ENCODE measurements around the gene MED27. TPM values are rescaled to one million over a fixed set of nuclear protein-coding genes. Genes with fewer than 3 reads are reported as not detected.

MED27 gene
- total RNA-seq, 4 donors from 2014 or later = 12.9 to 21.8 (median 20.0) TPM

DNA sequence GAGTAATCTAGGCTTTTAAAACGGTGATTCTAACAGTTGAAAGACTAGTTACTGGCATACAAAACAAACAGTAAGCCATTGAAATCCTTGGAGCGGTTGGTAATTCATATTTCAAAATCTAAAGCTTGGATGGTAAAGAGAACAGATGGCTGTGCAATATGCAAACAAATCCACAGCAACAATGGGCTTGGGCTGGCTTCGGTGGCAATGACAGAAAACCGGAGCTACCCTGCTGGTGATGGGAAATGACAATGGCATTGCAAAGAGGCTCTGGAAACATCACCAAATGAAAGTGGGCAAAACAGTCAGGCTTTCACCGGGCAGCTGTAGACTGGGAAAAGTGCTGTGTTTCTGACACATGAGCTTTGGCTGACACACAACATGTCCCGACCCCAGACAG lies 42.2 kb downstream of the MED27 start:
- Histone ChIP-seq H3K36me3 (no peaks in the 10 kb centered on the region), H3K9me3 (no peaks in the 10 kb centered on the region), H3K27me3 (no peaks in the 10 kb centered on the region), H3K4me3 (no peak overlapping the region), H3K4me1 (peaks cover 0 to 6% (median 4%) of the 10 kb centered on the region in 4 donors), H3K27ac (replicated peaks in 1 of 4) (no peak overlapping the region)
- intact Hi-C loops (cut with DNase I) = no loop called here
- 85% methylated on average over 6 of the region's 6 CpGs for WGBS
- no peak for DNase-seq (ENCODE audit: extremely low spot score)
- TF ChIP-seq POLR2AphosphoS5 (IDR thresholded peaks at IDR 0.05) (no peak), POLR2A (IDR thresholded peaks at IDR 0.05; ENCODE audit: low read depth) (no peak), EP300 (IDR thresholded peaks at IDR 0.05) (no peak)
- TF ChIP-seq, protein P1, sequence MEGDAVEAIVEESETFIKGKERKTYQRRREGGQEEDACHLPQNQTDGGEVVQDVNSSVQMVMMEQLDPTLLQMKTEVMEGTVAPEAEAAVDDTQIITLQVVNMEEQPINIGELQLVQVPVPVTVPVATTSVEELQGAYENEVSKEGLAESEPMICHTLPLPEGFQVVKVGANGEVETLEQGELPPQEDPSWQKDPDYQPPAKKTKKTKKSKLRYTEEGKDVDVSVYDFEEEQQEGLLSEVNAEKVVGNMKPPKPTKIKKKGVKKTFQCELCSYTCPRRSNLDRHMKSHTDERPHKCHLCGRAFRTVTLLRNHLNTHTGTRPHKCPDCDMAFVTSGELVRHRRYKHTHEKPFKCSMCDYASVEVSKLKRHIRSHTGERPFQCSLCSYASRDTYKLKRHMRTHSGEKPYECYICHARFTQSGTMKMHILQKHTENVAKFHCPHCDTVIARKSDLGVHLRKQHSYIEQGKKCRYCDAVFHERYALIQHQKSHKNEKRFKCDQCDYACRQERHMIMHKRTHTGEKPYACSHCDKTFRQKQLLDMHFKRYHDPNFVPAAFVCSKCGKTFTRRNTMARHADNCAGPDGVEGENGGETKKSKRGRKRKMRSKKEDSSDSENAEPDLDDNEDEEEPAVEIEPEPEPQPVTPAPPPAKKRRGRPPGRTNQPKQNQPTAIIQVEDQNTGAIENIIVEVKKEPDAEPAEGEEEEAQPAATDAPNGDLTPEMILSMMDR (IDR thresholded peaks at IDR 0.05) = no peak

DNA sequence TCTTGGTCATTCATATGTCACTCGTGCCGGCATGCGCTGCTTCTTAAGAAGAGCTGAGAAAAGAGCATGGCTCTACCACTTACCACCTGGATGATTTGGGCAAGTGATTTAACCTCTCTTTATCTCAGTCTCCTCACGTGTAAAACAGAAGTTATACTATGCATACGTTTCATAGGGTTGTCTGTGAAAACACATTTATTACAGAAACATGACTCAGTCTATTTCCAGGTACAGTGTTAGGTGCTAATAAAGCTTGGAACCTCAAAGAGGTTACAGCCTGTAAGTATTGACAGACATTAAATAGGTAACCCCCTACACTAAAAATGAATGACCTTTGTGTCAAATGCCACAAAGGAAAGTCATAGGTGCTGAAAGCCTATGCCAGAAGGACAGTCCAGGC lies 43.1 kb downstream of the MED27 start:
- TF ChIP-seq, protein P1 (IDR thresholded peaks at IDR 0.05) = no peak
- TF ChIP-seq POLR2AphosphoS5 (IDR thresholded peaks at IDR 0.05) (no peak), POLR2A (IDR thresholded peaks at IDR 0.05; ENCODE audit: low read depth) (no peak), EP300 (IDR thresholded peaks at IDR 0.05) (no peak)
- no peak for DNase-seq (ENCODE audit: extremely low spot score)
- Histone ChIP-seq H3K27me3 (no peaks in the 10 kb centered on the region), H3K36me3 (no peaks in the 10 kb centered on the region), H3K4me1 (peaks cover 0 to 10% (median 6%) of the 10 kb centered on the region in 4 donors), H3K4me3 (no peak overlapping the region), H3K9me3 (no peaks in the 10 kb centered on the region), H3K27ac (replicated peaks in 1 of 4) (no peak overlapping the region)
- intact Hi-C loops (cut with DNase I) = no loop called here
- WGBS = 93% methylated on average over 5 of the region's 5 CpGs

DNA sequence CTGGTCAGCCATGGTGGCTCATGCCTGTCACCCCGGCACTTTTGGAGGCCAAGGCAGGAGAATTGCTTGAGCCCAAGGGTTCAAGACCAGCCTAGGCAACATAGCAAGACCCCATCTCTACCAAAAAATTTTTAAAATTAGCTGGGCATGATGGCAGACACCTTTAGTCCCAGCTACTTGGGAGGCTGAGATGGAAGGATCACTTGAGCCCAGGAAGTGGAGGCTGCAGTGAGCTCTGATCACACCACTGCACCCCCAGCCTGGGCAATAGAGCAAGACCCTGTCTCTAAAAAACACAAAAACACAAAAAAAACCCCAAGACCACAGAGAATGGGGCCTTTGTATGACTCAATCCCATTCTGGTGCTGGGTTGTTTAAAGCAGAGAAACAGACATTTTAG lies 44.0 kb downstream of the MED27 start:
- no peak for TF ChIP-seq EP300 (IDR thresholded peaks at IDR 0.05)
- TF ChIP-seq POLR2A (IDR thresholded peaks at IDR 0.05; ENCODE audit: low read depth) = no peak
- TF ChIP-seq POLR2AphosphoS5 (IDR thresholded peaks at IDR 0.05) = no peak
- TF ChIP-seq, protein P1 (IDR thresholded peaks at IDR 0.05) = no peak
- Histone ChIP-seq H3K27me3 (no peaks in the 10 kb centered on the region), H3K9me3 (no peaks in the 10 kb centered on the region), H3K36me3 (no peaks in the 10 kb centered on the region), H3K4me3 (no peak overlapping the region), H3K4me1 (peaks cover 0 to 10% (median 6%) of the 10 kb centered on the region in 4 donors), H3K27ac (replicated peaks in 1 of 4) (no peak overlapping the region)
- intact Hi-C loops (cut with DNase I) = no loop called here
- WGBS = 88% methylated on average over 1 of the region's 1 CpG
- no peak for DNase-seq (ENCODE audit: extremely low spot score)

DNA sequence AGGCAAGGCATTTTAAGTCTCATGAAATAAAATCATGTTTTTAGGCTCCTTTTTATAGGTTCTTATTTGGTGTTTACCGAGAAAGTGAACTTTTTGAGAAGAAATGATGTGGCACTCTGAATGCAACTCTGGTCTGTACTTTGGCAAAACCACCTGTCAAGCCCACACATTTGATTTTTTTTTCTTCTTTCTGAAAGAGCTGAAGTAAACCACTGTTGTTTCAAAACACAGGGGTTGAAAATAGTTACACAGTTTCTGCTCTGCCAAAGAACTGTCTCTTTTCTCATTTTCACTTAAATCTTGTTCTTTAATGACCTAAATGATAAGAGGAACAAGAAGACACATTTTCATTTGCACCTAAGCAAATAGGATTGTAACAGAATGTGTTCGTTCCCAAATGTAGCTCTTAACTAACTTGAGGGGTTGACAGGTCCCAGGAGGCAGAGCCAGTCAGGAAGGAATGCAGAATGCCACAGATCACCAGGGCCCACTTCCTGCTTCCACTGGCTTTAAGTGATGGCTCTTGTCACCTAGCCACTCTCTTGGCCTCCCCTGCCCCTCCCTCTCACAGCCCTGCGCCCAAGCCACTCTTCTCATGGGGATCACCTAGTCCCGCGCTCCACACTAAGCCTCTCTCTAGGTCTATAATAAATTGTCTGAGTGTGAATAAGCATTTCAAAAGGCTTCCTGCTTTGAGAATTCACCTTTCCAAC lies 47.3 kb downstream of the MED27 start:
- Histone ChIP-seq H3K27me3 (no peaks in the 10 kb centered on the region), H3K4me3 (no peak overlapping the region), H3K9me3 (no peaks in the 10 kb centered on the region), H3K36me3 (no peaks in the 10 kb centered on the region), H3K4me1 (peaks cover 5 to 28% (median 18%) of the 10 kb centered on the region in 4 donors), H3K27ac (replicated peaks in 1 of 4) (no peak overlapping the region)
- intact Hi-C loops (cut with DNase I) = no loop called here
- TF ChIP-seq POLR2A (IDR thresholded peaks at IDR 0.05; ENCODE audit: low read depth) (no peak), POLR2AphosphoS5 (IDR thresholded peaks at IDR 0.05) (no peak), EP300 (IDR thresholded peaks at IDR 0.05) (no peak)
- TF ChIP-seq, protein P1 (IDR thresholded peaks at IDR 0.05) = no peak
- WGBS = 61% methylated on average over 5 of the region's 5 CpGs
- no peak for DNase-seq (ENCODE audit: extremely low spot score)
